Measurements from ENCODE around the gene ENPP3.

GRCh38 chr6:131733376-131734016 is 96.4 kb downstream of the ENPP3 start:
- TF ChIP-seq CTCF (IDR thresholded peaks at IDR 0.05; ENCODE audit: borderline replicate concordance, extremely low read depth, low read length, poor library complexity, severe bottlenecking), result no peak
- TF ChIP-seq EZH2 (IDR thresholded peaks at IDR 0.05; ENCODE audit: borderline replicate concordance, low read depth, low read length, severe bottlenecking), result no peak

Measured in DND-41 (cell line).